GM12892 (cell line): ENCODE measurements around the gene CAMK2G.
"Not testable (repeated sequence)": the region's sequence is repeated elsewhere in the genome, so short reads cannot be mapped to it uniquely, and the experiment has no call there.

ENCODE experiments used
- DNase-seq: peaks from one replicate; pipeline ENCODE4 v3.0.0; 2011; ENCODE audit not compliant: insufficient read length
- FAIRE-seq: peaks from 2 replicates; lab custom pipeline; 2011; peaks lifted over from hg19 to GRCh38; lab: Jason Lieb, UNC
- POLR2A ChIP-seq: IDR thresholded peaks from 2 replicates; pipeline ENCODE4 v1.6.1; 2011; ENCODE audit warnings: low read depth, low read length, control low read depth
- POLR2AphosphoS5 ChIP-seq: IDR thresholded peaks from 2 replicates; pipeline ENCODE4 v1.6.1; 2011; ENCODE audit warnings: low read depth, low read length, control low read depth
- TAF1 ChIP-seq: IDR thresholded peaks from 2 replicates; pipeline ENCODE4 v1.6.1; 2011; ENCODE audit warnings: low read depth, mild to moderate bottlenecking, control low read depth, low read length, borderline replicate concordance

Gene CAMK2G

DNA sequence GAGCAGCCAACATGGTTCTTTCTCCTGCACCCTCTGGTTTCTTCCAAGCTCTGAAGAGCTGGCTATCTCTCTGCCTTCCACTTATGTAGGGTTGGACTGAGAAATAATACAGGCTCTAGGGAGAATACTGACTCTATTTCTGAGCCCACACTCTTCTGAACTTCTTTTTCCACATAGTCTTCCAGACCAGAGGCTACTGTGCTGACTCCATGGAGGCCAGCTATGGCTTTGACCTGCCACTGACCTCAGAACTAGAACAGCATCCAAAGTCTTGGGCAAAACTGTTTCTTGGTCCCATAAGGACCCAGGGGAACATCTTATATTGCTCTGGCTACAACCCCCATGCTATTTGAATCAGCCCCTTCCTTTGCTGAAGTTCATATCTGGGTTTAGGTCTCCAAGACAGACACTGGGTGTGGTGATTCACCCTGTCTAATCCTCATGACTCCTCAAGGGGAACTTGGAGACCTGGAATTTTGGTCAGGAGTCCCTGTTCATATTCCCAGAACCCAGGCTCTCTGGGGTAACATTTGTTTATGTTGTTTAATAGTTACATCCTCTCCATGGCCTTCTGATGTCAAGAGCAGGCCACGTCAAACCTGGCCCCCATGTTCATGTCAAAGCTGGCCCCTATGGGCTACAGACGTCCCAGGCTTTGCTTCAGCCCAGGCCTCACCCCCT lies 24.5 kb upstream of the CAMK2G start:
- TF ChIP-seq POLR2A, result no peak
- TF ChIP-seq POLR2AphosphoS5, result no peak
- TF ChIP-seq TAF1, result no peak
- no peak for DNase-seq

DNA sequence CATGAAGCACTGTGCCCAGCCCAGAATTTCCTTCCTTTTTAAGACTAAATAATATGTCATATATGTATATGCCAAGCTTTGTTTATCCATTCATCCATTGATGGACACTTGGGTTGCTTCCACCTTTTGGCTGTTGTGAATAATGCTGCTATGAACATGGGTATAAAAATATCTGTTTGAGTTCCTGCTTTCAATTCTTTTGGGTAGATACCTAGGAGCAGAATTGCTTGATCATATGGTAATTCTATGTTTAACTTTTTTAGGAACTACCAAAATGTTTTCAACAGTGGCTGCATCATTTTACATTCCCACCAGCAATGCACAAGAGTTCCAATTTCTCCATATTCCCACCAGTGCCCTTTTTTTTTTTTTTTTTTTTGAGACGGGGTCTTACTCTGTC lies 23.3 kb upstream of the CAMK2G start:
- DNase-seq (no peak), FAIRE-seq (no peak)
- TF ChIP-seq POLR2A, result no peak
- no peak for TF ChIP-seq TAF1
- TF ChIP-seq POLR2AphosphoS5, result no peak

More for the DNA sequence above, 24.5 kb upstream of the CAMK2G start:
- FAIRE-seq, result no peak

DNA sequence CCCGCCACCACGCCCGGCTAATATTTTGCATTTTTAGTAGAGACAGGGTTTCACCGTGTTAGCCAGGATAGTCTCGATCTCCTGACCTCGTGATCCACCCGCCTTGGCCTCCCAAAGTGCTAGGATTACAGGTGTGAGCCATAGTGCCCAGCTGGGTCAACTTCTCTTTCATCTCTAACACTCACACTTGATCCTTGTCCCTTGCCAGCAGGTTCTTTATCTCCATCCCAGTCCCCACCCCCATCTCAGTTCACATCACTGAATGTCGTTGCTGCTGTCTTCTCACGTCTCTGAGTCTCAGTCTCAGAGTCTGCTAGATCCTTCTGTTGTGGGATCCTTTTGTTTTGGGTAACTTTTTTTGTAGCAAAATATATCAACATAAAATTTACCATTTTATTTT lies 21.0 kb upstream of the CAMK2G start:
- DNase-seq, FAIRE-seq: not testable (repeated sequence)

DNA sequence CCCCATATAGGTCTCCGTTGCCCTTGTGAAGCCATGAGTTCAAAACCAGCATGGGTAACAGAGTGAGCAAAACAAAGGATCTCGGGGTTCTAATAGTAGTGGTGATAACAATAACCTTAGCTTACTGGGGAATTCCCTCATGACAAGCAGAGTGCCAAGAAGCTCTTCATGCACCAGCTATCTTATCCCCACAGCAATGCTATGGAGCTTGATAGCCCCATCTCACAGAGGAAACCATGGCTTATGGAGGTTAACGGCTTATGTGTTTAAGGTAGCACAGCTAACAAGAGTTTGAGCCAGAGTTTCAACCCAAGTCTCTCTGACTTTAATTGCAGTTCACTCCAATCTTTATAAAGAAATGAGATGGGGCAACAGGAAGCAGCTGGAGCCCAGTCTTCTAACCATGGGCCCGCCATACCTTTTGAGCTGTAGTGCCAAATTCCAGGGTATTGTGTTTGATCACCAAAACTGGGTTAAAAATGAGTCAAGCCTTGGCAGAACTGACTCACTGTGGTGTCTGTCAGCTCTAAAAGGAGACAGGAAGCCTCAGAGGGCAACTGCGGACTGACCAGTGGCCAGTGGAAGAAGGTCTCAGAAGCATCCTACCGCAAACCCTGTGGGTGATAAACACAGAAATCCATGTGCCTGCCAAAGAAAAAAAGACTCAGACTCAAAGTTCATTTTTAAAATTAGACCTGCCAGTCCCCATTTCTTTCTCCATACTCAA lies 20.1 kb upstream of the CAMK2G start:
- no peak for FAIRE-seq

DNA sequence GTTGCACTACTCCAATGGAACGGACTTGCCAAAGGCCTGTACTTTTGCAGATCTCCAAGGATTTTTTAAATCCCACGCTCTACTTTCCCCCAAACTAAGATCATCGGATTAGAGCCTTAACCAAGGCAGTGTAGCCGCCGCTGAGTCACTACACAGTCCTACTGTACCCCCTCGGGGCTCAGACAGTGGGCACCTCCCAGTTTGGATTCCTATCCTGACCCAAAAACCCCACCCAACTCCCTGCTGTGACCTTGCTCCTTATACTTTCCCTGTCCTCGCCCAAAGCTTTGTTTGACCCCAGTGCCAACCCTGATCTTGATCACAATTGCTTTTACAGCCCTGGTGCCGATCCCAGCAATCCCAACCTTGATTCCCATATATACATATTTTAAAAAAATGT lies 19.1 kb upstream of the CAMK2G start:
- no peak for DNase-seq
- no peak for TF ChIP-seq TAF1
- no peak for TF ChIP-seq POLR2A
- no peak for TF ChIP-seq POLR2AphosphoS5
- FAIRE-seq, result no peak

More for the DNA sequence above, 20.1 kb upstream of the CAMK2G start:
- no peak for DNase-seq
- TF ChIP-seq TAF1 (no peak), POLR2AphosphoS5 (no peak), POLR2A (no peak)

DNA sequence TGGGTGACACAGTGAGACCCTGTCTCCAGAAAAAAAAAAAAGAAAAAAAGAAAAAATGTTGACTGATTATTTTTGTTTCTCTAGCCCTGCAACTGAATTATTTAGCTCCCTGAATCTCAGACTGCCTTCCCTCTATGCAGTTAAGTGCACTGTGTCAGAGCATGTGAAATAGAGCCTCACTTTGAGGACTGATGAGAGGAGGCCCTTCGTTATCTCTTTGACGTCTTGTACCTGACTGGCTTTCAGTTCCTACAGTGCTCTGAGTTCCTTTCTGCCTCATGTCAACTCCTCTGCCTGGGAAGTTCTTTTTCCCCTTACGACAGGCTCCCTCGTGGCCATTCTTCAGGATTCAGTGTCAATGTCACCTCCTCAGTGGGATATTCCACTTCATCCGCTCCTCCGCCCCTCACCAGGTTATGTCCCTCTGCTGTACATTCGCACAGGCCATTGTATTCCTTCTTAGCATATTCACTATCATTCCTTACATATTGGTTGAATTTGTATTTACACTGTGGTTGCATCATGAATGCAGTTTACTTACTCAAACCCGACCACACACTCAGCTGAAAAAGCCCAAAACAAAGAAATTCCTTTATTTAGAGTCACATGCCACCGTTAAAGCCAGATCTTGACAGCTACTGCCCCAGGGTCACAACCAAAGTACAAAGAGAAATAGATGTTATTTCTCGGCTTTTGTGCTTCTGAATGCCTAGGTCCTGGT lies 18.1 kb upstream of the CAMK2G start:
- TF ChIP-seq POLR2AphosphoS5, result no peak
- no peak for TF ChIP-seq POLR2A
- TF ChIP-seq TAF1, result no peak
- FAIRE-seq, result no peak
- DNase-seq, result no peak

DNA sequence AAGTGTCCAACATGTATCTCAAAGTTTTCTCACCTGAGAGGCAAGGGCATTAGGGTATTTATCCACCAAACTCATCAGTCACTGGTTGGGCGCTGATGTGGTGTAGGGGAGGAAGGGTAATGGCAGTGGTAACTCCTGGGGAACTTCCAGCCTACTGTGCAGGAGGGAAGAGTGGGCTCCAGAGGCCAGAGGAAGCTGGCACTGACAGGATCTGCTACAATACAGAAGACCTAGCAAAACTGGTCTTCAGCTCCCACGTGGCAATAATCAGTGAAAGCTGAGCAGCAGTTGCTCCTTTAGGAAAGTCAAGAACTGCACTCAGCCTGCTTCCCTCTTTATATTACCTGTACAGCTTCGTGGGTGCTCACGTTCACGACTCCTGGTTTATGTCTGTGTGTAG lies 17.2 kb upstream of the CAMK2G start:
- DNase-seq, result no peak
- TF ChIP-seq TAF1 (no peak), POLR2AphosphoS5 (no peak), POLR2A (no peak)
- no peak for FAIRE-seq

DNA sequence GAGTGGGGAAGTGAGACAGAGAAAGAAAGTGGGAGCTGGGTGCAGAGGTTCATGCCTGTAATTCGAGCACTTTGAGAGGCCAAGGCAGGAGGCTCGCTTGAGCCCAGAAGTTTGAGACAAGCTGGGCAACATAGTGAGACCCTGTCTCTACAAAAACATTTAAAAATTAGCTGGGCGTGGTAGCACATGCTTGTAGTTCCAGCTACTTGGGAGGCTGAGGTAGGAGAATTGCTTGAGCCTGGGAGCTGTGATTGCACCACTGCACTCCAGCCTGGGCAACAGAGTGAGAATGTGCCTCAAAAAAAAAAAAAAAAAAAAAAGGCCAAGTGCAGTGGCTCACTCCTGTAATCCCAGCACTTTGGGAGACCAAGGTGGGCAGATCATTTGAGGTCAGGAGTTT lies 16.5 kb upstream of the CAMK2G start:
- not testable (repeated sequence) for FAIRE-seq, DNase-seq

DNA sequence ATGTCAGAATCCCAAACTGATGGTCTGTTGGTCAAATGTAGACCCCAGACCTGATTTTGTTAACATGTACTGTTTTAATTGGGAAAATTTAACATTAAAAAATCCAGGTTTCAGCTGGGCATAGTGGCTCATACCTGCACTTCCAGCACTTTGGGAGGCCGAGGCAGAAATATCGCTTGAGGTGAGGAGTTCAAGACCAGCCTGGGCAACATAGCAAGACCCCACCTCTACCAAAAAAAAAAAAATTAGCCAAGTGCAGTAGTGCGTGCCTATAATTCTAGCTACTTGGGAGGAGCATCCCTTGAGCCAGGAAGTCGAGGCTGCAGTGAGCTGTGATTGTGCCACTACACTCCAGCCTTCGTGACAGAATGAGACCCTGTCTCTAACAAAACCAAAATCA lies 15.9 kb upstream of the CAMK2G start:
- FAIRE-seq (no peak), DNase-seq (no peak)
- TF ChIP-seq POLR2AphosphoS5, result no peak
- no peak for TF ChIP-seq TAF1
- no peak for TF ChIP-seq POLR2A

DNA sequence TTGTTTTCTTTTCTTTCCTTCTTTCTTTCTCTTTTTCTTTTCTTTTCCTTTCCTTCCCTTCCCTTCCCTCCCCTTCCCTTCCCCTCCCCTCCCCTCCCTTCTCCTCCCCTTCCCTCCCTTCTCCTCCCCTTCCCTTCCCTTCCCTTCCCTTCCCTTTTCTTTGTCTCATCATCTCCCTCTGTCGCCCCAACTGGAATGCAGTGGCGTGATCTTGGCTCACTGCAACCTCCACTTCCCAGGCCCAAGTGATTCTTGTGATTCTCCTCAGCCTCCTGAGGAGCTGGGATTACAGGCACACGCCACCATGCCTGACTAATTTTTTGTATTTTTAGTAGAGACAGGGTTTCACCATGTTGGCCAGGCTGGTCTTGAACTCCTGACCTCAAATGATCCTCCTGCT lies 15.1 kb upstream of the CAMK2G start:
- DNase-seq, FAIRE-seq: not testable (repeated sequence)

DNA sequence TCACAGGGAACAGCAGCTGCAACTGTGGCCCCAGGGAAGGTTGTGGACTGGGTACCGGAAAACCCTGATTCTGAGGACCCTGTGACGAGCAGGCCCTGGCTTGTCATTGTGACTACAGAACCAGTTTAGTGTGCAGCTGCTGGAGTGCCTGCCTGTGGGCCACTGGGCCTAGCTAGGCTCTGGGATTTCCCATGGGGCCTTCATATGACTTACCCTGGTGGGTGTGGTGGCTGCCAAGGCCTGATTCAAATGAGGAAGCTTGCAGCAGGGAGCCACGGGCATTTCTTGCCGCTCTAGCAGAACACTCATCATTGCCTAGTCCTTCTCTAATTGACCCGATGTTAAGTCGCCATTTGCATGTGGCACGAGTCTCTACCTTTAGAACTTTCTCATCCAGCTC lies 14.7 kb upstream of the CAMK2G start:
- DNase-seq (no peak), FAIRE-seq (no peak)
- TF ChIP-seq POLR2A (no peak), TAF1 (no peak), POLR2AphosphoS5 (no peak)

DNA sequence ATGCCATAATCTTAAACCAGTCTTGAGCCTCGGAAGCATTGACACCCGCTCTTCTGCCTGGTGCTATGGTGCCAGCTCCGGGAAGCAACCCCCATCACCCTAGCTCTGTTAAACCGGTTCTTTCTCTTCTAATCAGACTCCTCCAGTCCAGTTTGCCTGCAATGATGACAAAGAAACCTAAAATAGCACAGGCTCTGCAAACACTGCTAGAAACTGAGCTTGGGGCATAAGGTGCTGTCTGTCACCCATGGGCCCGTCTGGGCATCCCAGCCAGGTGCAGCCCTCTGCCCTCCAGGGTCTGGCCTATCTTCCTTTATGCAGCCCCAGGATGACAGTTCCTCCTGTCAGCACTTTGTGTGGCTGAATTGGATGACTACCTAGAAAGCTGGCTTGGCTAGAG lies 14.2 kb upstream of the CAMK2G start:
- DNase-seq, result no peak

More for the DNA sequence above, 14.2 kb upstream of the CAMK2G start:
- no peak for FAIRE-seq
- no peak for TF ChIP-seq TAF1
- no peak for TF ChIP-seq POLR2AphosphoS5
- no peak for TF ChIP-seq POLR2A
